Measurements from ENCODE around the gene TSPYL2.

The TSPYL2 gene

GRCh38 chrX:53115550-53115874 lies 33.3 kb downstream of the TSPYL2 start:
- Mint-ChIP-seq H3K4me3 (no peak overlapping the region), H3K36me3 (ENCODE audit: low read depth) (peaks cover 38% of the 10 kb centered on the region), H3K4me1 (peaks cover 7% of the 10 kb centered on the region), H3K9me3 (peaks cover 37% of the 10 kb centered on the region), H3K27ac (peak overlapping the region; percentile 44), H3K27me3 (ENCODE audit: low read depth, poor library complexity) (peaks cover 4% of the 10 kb centered on the region)
- no peak for DNase-seq
- no peak for TF ChIP-seq CTCF (IDR thresholded peaks at IDR 0.05)

- Mint-ChIP-seq H3K27me3 (ENCODE audit: low read depth, poor library complexity) (peaks cover 4% of the 10 kb centered on the region), H3K4me1 (peaks cover 7% of the 10 kb centered on the region), H3K27ac (peak overlapping the region; percentile 44), H3K36me3 (ENCODE audit: low read depth) (peaks cover 38% of the 10 kb centered on the region), H3K9me3 (peaks cover 37% of the 10 kb centered on the region), H3K4me3 (no peak overlapping the region)
- DNase-seq: no peak
- no peak for TF ChIP-seq CTCF (IDR thresholded peaks at IDR 0.05)
These were observed 33.9 kb downstream of the TSPYL2 start for GRCh38 chrX:53116101-53116500.

- peaks cover 42% of the 10 kb centered on the region for H3K9me3 Mint-ChIP-seq
- peaks cover 4% of the 10 kb centered on the region for H3K27me3 Mint-ChIP-seq (ENCODE audit: low read depth, poor library complexity)
- no peak for DNase-seq
- peak overlapping the region; percentile 40 for H3K27ac Mint-ChIP-seq
- H3K4me3 Mint-ChIP-seq: no peak overlapping the region
- H3K4me1 Mint-ChIP-seq: no peaks in the 10 kb centered on the region
- no peak for TF ChIP-seq CTCF (IDR thresholded peaks at IDR 0.05)
- H3K36me3 Mint-ChIP-seq (ENCODE audit: low read depth): peaks cover 42% of the 10 kb centered on the region
These were observed 39.8 kb downstream of the TSPYL2 start for GRCh38 chrX:53122013-53122412.

- Mint-ChIP-seq H3K36me3 (ENCODE audit: low read depth) (peaks cover 31% of the 10 kb centered on the region), H3K9me3 (peaks cover 39% of the 10 kb centered on the region), H3K27ac (no peak overlapping the region)
These were observed 43.3 kb downstream of the TSPYL2 start for GRCh38 chrX:53125506-53125905.

GRCh38 chrX:53126377-53126776 lies 44.2 kb downstream of the TSPYL2 start:
- Mint-ChIP-seq H3K27ac (no peak overlapping the region), H3K4me1 (no peaks in the 10 kb centered on the region), H3K4me3 (no peak overlapping the region), H3K36me3 (ENCODE audit: low read depth) (peaks cover 37% of the 10 kb centered on the region), H3K9me3 (peaks cover 42% of the 10 kb centered on the region), H3K27me3 (ENCODE audit: low read depth, poor library complexity) (no peaks in the 10 kb centered on the region)
- TF ChIP-seq CTCF (IDR thresholded peaks at IDR 0.05): no peak
- DNase-seq: no peak

More at GRCh38 chrX:53125506-53125905, 43.3 kb downstream of the TSPYL2 start:
- no peak for DNase-seq
- Mint-ChIP-seq H3K27me3 (ENCODE audit: low read depth, poor library complexity) (no peaks in the 10 kb centered on the region), H3K4me3 (no peak overlapping the region), H3K4me1 (no peaks in the 10 kb centered on the region)
- TF ChIP-seq CTCF (IDR thresholded peaks at IDR 0.05): no peak

- H3K9me3 Mint-ChIP-seq: peaks cover 51% of the 10 kb centered on the region
- no peak for DNase-seq
- H3K36me3 Mint-ChIP-seq (ENCODE audit: low read depth): peaks cover 43% of the 10 kb centered on the region
- no peak overlapping the region for H3K4me3 Mint-ChIP-seq
- no peak for TF ChIP-seq CTCF (IDR thresholded peaks at IDR 0.05)
- no peaks in the 10 kb centered on the region for H3K27me3 Mint-ChIP-seq (ENCODE audit: low read depth, poor library complexity)
- no peaks in the 10 kb centered on the region for H3K4me1 Mint-ChIP-seq
- no peak overlapping the region for H3K27ac Mint-ChIP-seq
These were observed 46.1 kb downstream of the TSPYL2 start for GRCh38 chrX:53128097-53128749.
